HCT116 (cell line): ENCODE results near the gene FGFR1OP2.

ENCODE experiments used
- ATF3 ChIP-seq: IDR thresholded peaks from 2 replicates; pipeline ENCODE4 v1.6.1; 2012
- CEBPB ChIP-seq: IDR thresholded peaks from 2 replicates; pipeline ENCODE4 v1.6.1; 2012; ENCODE audit warnings: low read depth
- CTCF ChIP-seq, 3 experiments: fragments of 200-600 bp in 1 of 3; sonication (generic) in 1 of 3; IDR thresholded peaks in 2 of 3; conservative IDR thresholded peaks in 1 of 3; 2 replicates each; pipeline ENCODE4 v1.5.1; 2012 to 2017; ENCODE audit warnings: low read depth in 2 of 3, low read length in 2 of 3, antibody characterized with exemption in 1 of 3, borderline replicate concordance in 1 of 3, control low read depth in 1 of 3, mild to moderate bottlenecking in 1 of 3, mixed read lengths in 1 of 3, mixed run types in 1 of 3, moderate library complexity in 1 of 3; ENCODE audit not compliant: insufficient read depth in 1 of 3
- EZH2 ChIP-seq: fragments of 200-600 bp; sonication (generic); IDR thresholded peaks from 2 replicates; pipeline ENCODE4 v1.6.1; 2017; ENCODE audit warnings: antibody characterized with exemption, mixed run types
- FOSL1 ChIP-seq: IDR thresholded peaks from 2 replicates; pipeline ENCODE4 v1.6.1; 2012; ENCODE audit warnings: low read depth
- JUND ChIP-seq: IDR thresholded peaks from 2 replicates; pipeline ENCODE4 v1.6.1; 2012
- POLR2A ChIP-seq: IDR thresholded peaks from 2 replicates; pipeline ENCODE4 v1.7.0; 2011; ENCODE audit warnings: borderline replicate concordance; ENCODE audit not compliant: insufficient read depth, insufficient read length; ENCODE audit errors: extremely low read depth
- POLR2AphosphoS5 ChIP-seq: IDR thresholded peaks from 2 replicates; pipeline ENCODE4 v1.6.1; 2011; ENCODE audit warnings: mild to moderate bottlenecking, low read depth, low read length, moderate library complexity
- TCF7L2 ChIP-seq: IDR thresholded peaks from 2 replicates; pipeline ENCODE4 v1.7.0; 2011; ENCODE audit warnings: borderline replicate concordance, inconsistent platforms; ENCODE audit not compliant: insufficient read depth, insufficient read length; ENCODE audit errors: extremely low read depth

GRCh38 chr12:26948309-26948708 is 10.0 kb downstream of the FGFR1OP2 start:
- TF ChIP-seq ATF3 (no peak), TCF7L2 (no peak), POLR2AphosphoS5 (no peak), CEBPB (no peak), FOSL1 (no peak), CTCF (IDR thresholded peaks at IDR 0.05 in 2 of 3, conservative IDR thresholded peaks at IDR 0.05 in 1 of 3; ENCODE audit: borderline replicate concordance in 1 of 3, insufficient read depth in 1 of 3, low read depth in 2 of 3, low read length in 2 of 3) (no peak), EZH2 (no peak), POLR2A (no peak), JUND (no peak)
